NCI-H524 (cell line): ENCODE results near the gene TMEM120B.
"Not testable (repeated sequence)": the region's sequence is repeated elsewhere in the genome, so short reads cannot be mapped to it uniquely, and the experiment has no call there.

Source experiments
- DNase-seq, 2 experiments: peaks; one replicate each; lab custom pipeline; 2025; lab: John Stamatoyannopoulos, UW

TMEM120B gene

DNA sequence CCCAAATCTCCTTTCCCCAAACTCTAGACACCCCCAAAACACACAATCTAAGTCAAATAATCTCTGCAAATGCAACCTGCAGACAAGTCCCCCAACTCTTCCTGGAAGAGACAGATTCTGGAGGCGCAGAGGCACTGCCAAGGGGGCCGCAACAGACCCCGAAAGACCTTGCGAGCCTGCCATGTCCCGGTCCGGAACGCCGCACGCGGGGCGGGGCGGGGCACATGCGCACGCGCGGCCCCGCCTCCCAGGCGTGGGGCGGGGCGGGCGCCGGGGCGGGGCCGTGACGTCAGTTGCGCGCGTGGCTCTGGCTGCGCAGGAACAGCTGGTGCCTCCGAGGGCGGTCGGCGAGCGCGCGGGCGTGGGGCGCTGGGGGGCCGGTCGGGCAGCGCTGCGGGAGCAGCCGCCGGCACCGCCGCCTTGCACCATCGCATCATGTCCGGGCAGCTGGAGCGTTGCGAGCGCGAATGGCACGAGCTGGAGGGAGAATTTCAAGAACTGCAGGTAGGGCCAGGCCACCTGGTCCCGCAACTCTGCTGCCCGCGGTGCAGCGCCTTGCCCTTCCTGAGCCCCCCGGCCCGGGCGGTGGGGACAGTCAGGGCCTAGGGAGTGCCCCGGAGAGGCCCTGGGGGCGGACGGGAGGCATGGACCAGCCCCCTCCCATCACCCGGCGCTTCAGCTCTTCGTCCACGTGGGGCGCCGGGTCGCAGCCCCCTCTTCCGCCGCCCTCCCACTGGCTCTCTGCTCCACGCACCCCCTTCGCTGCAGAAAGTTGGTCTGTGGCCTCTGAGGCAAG is at the start of gene TMEM120B:
Gene TMEM120B, plus strand, starts transcription at position 292 of the 796 bp plus-strand sequence. Its CDS starts 144 bp downstream, at position 436.
- peak; percentile 57 to 77 for DNase-seq

DNA sequence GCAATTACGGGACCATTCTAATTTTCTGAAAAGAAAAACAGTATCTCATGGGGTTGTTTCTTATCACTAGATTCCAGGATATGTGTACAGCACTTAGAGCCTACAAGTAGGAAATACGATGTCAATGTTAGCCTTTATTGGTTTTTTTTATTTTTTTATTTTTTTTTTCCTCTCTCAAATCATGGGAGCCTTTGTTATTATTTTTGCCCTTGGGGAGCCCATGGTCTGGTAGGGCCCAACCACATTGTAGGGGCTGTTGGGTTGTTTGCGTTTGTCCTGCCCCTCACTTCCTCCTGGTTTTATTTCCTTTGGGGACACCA is 49.0 kb upstream of the TMEM120B start:
- no peak for DNase-seq

DNA sequence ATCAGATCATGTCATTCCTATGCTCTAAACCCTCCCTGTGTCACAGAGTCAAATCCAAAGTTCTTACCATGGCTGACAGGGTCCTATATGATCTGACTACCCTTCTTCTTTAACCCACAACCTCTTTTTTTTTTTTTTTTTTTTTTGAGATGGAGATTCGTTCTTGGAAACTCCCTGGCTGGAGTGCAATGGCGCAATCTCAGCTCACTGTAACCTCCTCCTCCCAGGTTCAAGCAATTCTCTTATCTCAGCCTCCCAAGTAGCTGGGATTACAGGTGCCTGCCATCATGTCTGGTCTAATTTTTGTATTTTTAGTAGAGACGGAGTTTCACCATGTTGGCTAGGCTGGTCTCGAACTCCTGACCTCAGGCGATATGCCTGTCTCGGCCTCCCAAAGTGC is 45.7 kb upstream of the TMEM120B start:
- DNase-seq: not testable (repeated sequence)

DNA sequence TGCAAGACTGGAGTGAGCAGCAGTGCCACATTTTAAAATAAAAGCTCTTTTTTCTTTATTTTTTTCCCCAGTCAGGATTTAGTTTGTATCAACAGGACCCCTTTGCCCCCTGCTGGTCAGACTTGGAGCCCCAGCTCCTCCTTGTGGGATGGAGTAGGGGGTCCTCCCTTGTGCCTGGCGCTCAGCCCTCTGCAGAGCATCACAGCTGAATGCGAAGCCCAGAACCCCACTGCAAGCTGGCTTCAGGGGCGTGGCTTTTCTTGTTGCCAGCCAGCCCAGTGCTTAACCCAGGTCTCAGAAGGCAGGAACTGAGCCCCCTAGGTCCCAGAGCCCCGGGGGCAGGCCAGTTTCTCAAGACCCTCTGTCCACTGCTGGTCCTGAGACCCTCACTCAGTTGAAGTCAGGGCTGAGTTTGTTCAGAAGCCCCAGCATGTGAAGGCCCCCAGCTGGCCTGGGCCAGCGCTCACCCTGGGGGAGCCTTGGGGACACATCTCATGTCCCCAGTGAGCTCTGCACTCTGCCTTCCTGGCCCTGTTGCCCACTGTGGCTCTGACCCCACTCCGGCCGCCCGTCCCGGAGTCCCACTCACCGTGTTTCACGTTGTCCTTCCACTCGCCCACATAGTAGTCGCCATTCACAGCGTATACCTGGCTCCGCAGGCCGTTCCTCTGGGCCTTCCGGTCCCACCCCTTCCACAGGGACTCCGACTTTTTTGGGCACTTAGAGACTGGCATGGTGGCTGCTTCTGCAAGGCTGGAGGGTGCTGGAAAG is 43.6 kb upstream of the TMEM120B start:
- peak in 1 of 2 experiments; percentile 34 for DNase-seq

DNA sequence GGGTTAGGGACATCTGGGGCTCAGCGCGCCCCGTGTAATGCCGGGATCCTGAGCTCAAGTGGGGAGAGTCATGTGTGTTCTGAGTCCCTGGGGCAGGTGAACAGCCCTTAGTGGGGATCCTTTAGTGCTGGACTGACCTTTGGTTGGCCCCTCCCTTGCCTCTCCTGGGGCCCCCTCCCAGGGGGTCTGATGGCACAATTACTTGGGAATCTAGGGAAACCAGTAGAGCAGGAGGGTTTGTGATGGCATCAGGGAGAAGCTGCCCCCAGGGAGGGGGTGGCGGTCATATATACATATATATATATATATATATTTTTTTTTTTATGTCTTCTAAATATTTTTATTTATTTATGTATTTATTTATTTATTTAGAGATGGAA is 43.0 kb upstream of the TMEM120B start, which contains the start of gene MORN3:
Gene MORN3, minus strand, starts transcription at position 134 of the 380 bp plus-strand sequence. CDS start 171 bp downstream, outside the sequence.
- no peak for DNase-seq

DNA sequence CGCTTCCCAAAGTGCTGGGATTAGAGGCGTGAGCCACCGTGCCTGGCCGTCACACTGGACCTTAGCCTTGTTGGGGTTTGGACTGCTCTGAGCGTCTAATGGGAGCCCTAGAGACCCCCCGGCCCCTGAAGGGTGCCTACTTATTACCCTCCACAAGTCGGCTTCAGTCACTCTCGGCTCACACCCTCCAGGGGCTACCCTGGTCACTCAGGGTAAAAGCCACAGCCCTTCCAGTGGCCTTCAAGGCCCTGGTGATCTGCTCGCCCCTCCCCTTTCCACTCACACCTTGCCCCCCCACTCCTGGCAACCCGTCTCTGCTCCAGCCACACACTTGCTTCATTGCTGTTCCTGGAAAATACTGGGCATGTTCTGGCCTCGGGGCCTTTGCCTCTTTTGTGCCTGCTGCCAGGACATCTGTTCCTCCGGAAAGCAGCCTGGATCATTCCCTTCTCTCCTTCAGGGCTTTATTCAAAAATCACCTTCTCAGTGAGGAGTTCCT is 39.5 kb upstream of the TMEM120B start:
- peak; percentile 37 to 54 for DNase-seq

DNA sequence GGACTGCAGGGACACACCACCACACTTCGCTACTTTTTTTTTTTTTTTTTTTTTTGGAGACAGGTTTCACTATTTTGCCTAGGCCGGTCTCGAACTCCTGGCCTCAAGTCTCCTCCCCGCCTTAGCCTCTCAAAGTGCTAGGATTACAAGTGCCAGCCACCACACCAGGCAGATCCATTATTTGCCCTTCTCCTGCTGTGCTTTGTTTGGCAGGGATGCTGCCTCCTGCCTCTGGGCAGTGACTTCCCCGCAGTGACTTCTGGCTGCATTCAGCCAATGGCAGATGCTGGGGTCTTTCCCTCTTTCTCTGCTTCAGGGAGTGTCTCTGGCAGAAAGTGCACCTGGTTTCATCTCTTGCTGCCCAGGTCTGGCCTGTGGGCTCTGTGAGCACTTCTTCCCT is 36.4 kb upstream of the TMEM120B start:
- no peak for DNase-seq

DNA sequence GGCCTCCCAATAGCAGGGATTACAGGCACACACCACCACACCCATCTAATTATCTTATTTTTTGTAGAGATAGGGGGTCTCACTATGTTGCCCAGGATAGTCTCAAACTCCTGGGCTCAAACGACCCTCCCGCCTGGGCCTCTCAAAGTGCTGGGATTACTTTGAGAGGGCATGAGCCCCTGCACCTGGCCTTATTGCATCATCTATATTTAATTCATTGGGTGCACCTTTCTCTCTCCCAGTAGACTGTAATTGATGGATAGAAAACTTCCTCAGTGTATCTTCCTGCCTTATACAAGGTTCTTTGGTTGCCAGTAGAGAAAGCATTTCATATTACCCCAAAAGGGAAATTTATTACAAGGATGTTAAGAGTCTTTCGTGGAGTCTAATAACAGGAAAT is 34.2 kb upstream of the TMEM120B start:
- no peak for DNase-seq

DNA sequence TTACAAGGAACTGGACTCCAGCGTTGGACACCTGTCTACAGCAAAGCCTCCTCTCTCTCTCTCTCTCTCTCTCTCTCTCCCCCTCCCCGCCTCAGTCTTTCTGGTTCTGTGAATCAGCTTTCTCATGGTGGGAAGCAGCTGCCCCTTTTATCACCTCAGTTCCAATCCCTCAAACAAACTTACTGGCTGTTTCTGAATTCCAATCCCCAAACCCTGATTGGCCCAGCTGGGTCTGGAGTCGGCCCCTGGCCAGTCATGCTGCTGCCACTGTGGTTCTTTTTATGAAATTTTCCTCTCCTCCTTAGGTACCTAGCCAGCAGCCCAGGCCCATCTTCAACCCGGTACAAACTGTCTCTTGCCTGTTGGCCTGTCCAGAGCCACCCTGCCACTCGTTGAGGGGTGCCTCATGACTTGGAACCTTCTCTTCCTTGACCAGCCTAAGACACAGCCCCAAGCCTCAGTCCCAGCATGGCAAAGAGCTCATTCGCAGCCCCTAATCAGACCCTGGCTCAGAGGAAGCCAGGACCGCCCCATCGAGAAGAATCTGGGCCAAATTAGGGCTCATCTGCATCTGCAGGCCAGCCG is 33.7 kb upstream of the TMEM120B start:
- no peak for DNase-seq

DNA sequence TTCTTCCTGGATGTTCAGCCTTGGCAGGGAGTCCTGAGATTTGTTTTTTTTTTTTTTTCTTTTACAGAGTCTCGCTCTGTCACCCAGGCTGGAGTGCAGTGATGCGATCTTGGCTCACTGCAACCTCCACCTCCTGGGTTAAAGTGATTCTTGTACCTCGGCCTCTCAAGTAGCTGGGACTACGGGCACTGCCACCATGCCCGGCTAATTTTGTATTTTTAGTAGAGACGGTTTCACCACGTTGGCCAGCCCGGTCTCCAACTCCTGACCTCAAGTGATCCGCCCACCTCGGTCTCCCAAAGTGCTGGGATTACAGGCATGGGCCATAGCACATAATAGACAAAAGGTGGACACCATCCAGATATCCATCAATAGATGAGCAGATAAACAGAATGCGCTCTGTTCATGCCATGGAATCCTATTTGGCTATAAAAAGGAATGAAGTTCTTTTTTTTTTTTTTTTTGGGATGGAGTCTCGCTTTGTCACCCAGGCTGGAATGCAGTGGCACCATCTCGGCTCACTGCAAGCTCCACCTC is 32.8 kb upstream of the TMEM120B start:
- not testable (repeated sequence) for DNase-seq

DNA sequence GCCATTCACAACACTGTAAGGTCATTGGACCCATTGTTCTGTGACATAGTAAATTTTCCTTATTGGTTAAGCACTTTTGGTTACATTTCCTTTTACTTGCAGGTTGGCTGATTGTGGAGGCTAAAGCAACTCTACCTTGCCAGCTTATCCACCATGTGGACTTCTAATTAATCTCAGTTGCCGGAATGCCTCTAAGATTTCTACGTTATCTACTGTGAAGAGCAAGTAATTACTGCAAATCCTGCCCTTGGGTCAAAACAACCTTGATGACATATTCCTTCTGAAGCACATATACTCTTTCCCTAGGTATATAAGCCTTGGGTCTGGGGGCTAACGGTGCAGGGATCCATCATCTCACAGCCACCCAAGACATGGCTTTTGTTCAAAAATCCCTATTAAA is 23.6 kb upstream of the TMEM120B start:
- no peak for DNase-seq

DNA sequence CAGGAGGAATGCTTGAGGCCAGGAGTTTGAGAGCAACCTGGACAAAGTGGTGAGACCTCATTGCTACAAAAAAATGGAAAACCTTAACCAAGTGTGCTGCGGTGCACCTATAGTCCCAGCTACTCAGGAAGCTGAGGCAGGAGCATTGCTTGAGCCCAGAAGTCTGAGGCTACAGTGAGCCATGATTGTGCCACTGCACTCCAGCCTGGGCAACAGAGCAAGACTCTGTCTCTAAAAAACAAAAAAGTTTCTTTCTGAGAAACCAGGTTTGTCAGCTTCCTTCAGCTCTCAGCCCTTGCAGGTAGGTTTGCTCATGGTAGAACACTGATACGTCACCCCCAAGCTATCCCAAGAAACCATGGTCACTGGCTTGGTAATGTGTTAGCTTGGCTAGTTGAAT is 23.1 kb upstream of the TMEM120B start:
- no peak for DNase-seq

DNA sequence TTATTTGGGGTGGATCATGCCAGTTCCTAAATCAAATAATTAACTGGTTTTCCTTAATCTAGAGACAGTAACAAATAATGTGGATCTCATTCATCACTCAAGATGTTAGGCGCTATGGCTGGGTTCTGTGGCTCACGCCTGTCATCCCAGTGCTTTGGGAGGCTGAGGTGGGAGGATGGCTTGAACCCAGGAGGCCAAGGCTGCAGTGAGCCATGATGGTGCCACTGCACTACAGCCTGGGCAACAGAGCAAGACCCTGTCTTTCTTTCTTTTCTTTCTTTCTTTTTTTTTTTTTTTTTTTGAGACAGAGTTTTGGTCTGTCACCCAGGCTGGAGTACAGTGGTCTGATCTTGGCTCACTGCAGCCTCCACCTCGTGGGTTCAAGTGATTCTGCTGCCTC is 19.8 kb upstream of the TMEM120B start:
- DNase-seq: not testable (repeated sequence)

DNA sequence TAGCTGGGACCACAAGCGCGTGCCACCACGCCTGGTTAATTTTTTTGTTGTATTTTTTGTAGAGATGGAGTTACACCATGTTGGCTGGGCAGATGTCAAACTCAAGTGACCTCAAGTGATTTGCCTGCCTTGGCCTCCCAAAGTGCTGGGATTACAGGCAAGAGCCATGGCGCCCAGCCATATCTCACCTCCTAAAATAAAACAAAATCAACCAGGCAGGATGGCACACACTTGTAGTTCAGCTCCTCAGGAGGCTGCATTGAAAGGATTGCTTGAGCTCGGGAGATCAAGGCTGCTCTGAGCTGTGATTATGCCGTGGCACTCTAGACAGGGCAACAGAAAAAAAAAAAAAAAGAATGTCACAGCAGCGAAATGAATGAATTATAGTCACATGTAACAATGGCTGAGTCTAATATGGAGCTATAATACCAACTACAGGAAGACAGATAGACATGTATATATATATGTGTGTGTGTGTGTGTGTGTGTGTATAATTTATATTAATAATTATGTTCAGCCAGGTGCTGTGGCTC is 19.3 kb upstream of the TMEM120B start:
- DNase-seq: no peak

DNA sequence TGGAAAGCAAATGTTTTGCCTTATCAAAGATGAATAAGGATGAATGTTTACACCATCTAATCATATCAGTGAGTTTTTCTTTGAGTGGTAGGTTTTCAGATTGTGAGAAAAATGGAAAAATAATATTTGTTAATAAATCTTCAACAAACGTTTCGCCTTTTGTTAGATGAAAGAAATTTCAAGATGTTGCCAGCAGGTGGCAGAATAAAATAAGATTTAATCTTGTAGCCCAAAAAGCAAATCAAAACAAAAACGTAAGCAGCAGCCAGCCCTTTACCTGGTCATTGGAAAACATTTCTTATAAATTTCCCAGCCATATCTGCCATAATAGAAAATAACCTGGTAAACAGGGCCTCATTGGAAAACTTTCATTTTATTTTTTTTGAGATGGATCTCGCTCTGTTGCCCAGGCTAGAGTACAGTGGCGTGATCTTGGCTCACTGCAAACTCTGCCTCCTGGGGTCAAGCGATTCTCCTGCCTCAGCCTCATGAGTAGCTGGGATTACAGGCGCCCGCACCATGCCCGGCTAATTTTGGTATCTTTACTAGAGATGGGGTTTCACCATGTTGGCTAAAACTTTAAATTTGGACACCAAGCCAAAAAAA is 15.4 kb upstream of the TMEM120B start:
- DNase-seq: peak in 1 of 2 experiments; percentile 47

DNA sequence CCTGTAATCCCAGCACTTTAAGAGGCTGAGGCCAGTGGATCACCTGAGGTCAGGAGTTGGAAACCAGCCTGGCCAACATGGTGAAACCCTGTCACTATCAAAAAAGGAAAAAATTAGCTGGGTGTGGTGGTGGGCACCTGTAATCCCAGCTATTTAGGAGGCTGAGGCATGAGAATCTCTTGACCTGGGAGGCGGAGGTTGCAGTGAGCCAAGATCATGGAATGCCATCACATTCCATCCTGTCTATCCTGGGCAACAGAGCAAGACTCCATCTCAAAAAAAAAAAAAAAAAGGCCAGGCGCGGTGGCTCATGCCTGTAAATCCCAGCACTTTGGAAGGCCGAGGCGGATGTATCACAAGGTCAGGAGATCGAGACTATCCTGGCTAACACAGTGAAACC is 14.7 kb upstream of the TMEM120B start:
- not testable (repeated sequence) for DNase-seq

DNA sequence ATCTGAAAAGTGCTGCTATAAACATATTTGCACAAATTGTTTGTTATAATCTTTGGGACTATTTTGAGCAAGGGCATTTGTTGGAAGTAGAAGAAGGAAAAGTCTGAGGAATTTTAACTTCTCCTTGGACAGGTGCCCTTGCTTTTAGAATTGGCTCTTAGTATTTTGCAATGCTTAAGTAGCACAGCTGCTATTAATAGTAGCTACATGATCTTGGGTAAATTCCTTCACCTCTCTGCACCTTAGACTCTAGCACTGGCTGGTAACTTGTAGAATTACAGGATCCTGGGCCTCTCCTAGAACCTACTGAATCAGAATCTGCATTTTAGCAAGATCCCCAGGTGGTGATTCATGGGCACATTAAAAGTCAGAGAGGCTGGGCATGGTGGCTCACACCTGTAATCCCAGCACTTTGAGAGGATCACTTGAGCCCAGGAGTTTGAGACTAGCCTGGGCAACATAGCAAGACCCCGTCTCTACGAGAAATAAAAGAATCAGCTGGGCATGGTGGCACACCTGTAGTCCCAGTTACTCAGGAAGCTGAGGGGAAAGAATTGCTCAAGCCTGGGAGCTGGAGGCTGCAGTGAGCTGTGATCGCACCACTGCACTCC is 10.8 kb upstream of the TMEM120B start:
- DNase-seq: no peak

DNA sequence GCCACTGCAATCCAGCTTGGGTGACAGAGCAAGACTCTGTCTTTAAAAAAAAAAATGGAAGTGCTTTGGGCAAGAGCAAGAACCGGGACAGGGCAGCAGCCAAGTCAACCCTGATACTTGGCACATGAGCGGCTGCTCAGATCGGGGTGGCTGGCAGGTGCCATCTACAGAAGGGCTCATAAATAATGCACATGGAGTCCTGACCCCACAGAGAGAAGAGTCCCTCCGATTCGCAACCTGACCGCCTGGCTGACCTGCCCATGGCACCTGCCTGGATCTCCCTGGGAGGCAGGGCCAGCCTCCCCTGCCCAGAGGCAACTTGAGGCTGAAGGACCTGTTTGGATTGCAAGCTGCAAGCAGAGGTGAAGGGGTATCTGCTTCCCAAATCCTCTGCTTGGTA is 9.6 kb upstream of the TMEM120B start:
- no peak for DNase-seq

DNA sequence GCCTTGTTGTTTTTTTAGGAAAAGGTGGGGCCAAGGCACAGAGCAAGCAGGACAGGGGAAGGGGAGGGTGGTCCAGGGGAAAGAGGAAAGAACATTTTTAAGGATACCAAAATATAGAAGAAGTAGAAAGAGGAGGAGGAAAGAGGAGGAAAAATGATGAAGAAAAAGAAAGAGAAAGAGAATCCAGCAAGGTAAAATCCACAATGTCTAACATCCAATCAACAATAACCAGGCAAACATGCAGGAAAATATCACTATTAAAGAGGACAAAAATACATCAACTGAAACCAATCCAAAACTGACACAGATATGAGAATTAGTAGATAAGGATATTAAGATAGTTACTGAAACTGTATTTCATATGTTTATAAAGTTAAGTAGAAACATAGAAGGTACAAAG is 7.0 kb upstream of the TMEM120B start:
- DNase-seq: no peak

DNA sequence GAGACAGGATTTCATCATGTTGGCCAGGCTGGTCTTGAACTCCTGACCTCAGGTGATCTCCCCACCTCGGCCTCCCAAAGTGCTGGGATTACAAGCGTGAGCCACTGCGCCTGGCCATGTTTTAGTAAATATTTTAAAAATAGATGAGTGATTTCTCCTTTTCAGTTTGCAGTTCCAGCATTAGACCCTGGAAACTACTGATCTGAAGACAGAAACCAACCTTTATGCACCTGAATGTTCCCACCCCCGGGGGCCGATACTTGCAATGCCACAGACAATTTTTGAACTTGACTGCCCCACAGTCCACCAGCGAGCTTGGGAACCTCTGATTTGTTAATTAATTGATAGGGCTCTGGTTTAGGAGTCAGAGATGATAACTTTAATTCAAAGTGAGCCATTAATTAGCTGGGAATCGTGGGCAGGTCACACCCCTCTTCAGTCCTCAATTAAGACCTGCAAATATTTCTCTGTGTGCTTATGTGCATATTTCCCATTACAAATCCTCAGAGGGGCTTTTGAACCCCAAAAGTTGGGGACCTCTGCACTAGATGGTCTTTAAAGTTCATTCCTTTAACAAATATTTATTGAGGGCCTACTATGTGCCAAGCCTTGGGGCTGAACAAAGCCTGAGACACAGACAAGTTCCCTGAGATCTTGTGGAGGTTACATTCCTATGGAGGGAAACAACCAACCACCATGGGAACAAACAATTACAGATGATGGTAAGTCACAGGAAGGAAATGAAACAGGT is 4.1 kb upstream of the TMEM120B start:
- no peak for DNase-seq

DNA sequence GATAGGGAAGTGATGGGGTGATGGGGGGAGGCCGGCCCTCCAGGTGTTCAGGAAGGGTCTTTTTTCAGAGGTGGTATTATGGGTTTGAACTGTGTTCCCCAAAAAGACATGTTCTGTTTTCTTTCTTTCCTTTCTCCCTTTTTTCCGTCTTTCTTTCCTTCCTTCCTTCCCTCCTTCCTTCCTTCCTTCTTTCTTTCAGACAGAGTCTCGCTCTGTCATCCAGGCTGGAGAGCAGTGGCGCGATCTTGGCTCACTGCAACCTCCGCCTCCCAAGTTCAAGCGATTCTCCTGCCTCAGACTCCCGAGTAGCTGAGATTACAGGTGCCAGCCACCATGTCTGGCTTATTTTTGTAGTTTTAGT is 3.5 kb upstream of the TMEM120B start:
- not testable (repeated sequence) for DNase-seq
